Measurements from ENCODE around the gene MCEE. TPM values are rescaled to one million over a fixed set of nuclear protein-coding genes. Genes with fewer than 3 reads are reported as not detected.

MCEE gene
- total RNA-seq, 2 donors from 2014 or later: 5.8 to 10.6 TPM

DNA sequence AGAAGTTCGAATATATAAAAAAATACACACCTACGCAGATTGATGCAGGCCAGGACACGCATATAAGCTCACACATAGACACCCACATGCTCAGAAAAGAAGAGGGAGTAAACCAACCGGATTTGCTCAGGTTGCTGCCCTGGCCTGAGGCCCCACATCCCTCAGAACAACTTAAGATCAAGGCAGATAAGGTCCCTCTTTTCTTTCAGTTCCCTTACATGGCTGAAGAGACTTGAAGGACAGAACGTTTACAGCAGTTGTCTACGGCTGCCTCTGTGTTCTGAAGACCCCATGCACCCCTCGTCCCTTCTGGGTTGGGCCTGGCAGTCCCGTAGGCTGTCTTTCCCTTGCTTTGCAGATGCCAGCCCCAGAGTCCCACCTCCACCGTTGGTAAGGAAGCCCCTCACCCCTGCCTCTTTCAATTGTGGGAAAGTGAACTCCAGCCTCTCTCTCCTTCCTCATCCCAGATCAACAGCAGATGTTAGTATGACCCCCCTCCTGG lies 65.9 kb downstream of the MCEE start:
- peak overlapping the region in 1 of 2 donors; percentile 34 for H3K27ac ChIP-seq
- no peak for ATAC-seq (ENCODE audit: insufficient number of reproducible peaks, low FRiP score, low read depth)
- H3K36me3 ChIP-seq: no peaks in the 10 kb centered on the region
- H3K27me3 ChIP-seq (replicated peaks; ENCODE audit: insufficient read depth): no peaks in the 10 kb centered on the region
- no peak overlapping the region for H3K4me3 ChIP-seq
- no peaks in the 10 kb centered on the region for H3K9me3 ChIP-seq
- H3K4me1 ChIP-seq (ENCODE audit: control insufficient read depth in 1 of 2, low read depth in 2 of 2): peaks cover 3% of the 10 kb centered on the region in 2 donors
- no peak for DNase-seq (ENCODE audit: low spot score)
- TF ChIP-seq, protein P1, sequence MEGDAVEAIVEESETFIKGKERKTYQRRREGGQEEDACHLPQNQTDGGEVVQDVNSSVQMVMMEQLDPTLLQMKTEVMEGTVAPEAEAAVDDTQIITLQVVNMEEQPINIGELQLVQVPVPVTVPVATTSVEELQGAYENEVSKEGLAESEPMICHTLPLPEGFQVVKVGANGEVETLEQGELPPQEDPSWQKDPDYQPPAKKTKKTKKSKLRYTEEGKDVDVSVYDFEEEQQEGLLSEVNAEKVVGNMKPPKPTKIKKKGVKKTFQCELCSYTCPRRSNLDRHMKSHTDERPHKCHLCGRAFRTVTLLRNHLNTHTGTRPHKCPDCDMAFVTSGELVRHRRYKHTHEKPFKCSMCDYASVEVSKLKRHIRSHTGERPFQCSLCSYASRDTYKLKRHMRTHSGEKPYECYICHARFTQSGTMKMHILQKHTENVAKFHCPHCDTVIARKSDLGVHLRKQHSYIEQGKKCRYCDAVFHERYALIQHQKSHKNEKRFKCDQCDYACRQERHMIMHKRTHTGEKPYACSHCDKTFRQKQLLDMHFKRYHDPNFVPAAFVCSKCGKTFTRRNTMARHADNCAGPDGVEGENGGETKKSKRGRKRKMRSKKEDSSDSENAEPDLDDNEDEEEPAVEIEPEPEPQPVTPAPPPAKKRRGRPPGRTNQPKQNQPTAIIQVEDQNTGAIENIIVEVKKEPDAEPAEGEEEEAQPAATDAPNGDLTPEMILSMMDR (IDR thresholded peaks at IDR 0.05): no peak

DNA sequence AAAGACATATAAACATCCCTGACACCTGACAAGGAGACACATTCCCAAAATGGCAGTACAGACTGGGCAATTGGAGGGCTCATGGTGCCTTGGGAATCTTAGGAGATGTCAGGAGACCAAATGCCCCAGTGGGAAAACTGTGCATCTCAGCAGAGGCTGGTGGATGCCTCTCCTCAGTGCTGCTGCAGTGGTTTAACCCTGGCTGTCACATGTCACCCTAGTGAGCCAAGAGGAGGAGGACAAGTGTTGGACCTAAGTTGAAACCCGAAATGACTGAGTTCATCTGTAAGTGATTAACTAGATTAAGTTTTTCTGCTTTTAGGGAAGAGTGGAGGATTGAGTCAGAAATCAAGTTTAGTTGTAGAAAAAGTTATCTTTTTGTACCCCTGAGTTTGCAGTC lies 66.8 kb downstream of the MCEE start:
- H3K27ac ChIP-seq: no peak overlapping the region

DNA sequence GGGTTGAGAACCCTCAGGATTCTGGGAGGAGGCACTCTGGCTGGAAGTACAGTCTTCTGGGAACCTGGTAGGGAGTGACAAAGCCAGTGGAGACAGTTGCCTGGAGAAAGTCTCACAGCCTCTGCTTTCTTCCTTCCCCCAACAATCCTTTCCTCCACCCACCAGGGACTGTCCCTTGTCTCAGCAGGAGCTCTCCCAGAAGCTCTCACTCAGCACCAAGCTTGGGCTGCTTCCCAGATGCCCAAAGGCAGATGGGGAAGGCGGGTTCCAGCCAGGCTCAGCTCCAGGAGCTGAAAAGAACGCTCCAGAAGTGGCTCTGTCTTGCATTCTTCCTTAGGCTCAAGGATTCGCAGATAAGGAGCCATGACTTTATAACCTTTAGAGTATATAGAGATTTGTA lies 69.2 kb downstream of the MCEE start:
- ATAC-seq (ENCODE audit: insufficient number of reproducible peaks, low FRiP score, low read depth): no peak
- no peaks in the 10 kb centered on the region for H3K27me3 ChIP-seq (replicated peaks; ENCODE audit: insufficient read depth)
- H3K27ac ChIP-seq: no peak overlapping the region
- H3K4me1 ChIP-seq (ENCODE audit: control insufficient read depth in 1 of 2, low read depth in 2 of 2): no peaks in the 10 kb centered on the region
- H3K9me3 ChIP-seq: no peaks in the 10 kb centered on the region
- no peaks in the 10 kb centered on the region for H3K36me3 ChIP-seq
- no peak for DNase-seq (ENCODE audit: low spot score)
- no peak overlapping the region for H3K4me3 ChIP-seq
- TF ChIP-seq, protein P1 (IDR thresholded peaks at IDR 0.05): no peak

More for the DNA sequence above, 66.8 kb downstream of the MCEE start:
- H3K36me3 ChIP-seq: no peaks in the 10 kb centered on the region
- TF ChIP-seq, protein P1 (IDR thresholded peaks at IDR 0.05): no peak
- no peaks in the 10 kb centered on the region for H3K9me3 ChIP-seq
- peaks cover 0 to 3% of the 10 kb centered on the region in 2 donors for H3K4me1 ChIP-seq (ENCODE audit: control insufficient read depth in 1 of 2, low read depth in 2 of 2)
- no peaks in the 10 kb centered on the region for H3K27me3 ChIP-seq (replicated peaks; ENCODE audit: insufficient read depth)
- no peak for ATAC-seq (ENCODE audit: insufficient number of reproducible peaks, low FRiP score, low read depth)
- H3K4me3 ChIP-seq: no peak overlapping the region
- DNase-seq (ENCODE audit: low spot score): no peak

DNA sequence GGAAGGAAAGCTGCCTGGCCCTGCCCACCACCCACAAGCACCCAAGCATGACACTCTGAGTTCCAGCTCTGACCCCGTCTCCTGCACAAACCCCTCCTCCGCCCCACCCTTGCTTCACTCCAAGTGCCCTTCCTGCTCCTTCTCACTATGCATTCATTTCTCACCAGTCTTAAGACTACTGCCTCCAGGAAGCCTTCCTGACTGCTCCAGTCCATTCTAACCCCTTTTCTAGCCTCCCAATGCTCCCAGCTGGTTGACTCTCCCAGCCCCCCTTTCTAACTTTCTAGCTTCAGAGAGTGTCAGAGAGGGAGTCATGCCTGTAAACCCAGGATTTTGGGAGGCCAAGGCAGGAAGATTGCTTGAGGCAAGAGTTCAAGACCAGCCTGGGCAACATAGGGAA lies 69.8 kb downstream of the MCEE start:
- Histone ChIP-seq H3K9me3 (no peaks in the 10 kb centered on the region), H3K4me1 (ENCODE audit: control insufficient read depth in 1 of 2, low read depth in 2 of 2) (no peaks in the 10 kb centered on the region), H3K4me3 (no peak overlapping the region), H3K27me3 (replicated peaks; ENCODE audit: insufficient read depth) (no peaks in the 10 kb centered on the region), H3K36me3 (no peaks in the 10 kb centered on the region), H3K27ac (no peak overlapping the region)
- ATAC-seq (ENCODE audit: insufficient number of reproducible peaks, low FRiP score, low read depth): no peak
- DNase-seq (ENCODE audit: low spot score): no peak
- TF ChIP-seq, protein P1 (IDR thresholded peaks at IDR 0.05): no peak

Other genes starting within 250 kb of the MCEE start
- gene VAX2, start 229.7 kb downstream of the MCEE start, total RNA-seq: 1 to 10 TPM in 1 of 2 donors, under 1 TPM in 1; 0.56 to 1.9 TPM
- gene ATP6V1B1, start 194.3 kb downstream of the MCEE start, total RNA-seq: 1 to 10 TPM; 1.4 to 4.4 TPM
- 1 to 10 TPM in 1 of 2 donors, under 1 TPM in 1; 0.49 to 4.6 TPM for gene ANKRD53, start 151.6 kb downstream of the MCEE start, total RNA-seq
- 10 to 100 TPM; 35.9 to 45.1 TPM for gene TEX261, start 135.4 kb downstream of the MCEE start, total RNA-seq
- 100 to 1,000 TPM in 1 of 2 donors, 10 to 100 TPM in 1; 46.6 to 125 TPM for gene NAGK, start 61.6 kb downstream of the MCEE start, total RNA-seq
- 10 to 100 TPM; 17.2 to 37.0 TPM for gene MPHOSPH10, start 405 bp upstream of the MCEE start, total RNA-seq
- 1 to 10 TPM; 3.3 to 4.7 TPM for gene PAIP2B, start 96.9 kb upstream of the MCEE start, total RNA-seq
- 100 to 1,000 TPM; 162 to 230 TPM for gene ZNF638, start 201.6 kb upstream of the MCEE start, total RNA-seq

Measured in thoracic aorta (tissue), 2 donors.